Psoas muscle (tissue), 8 donors: ENCODE results near the gene MPPED1. TPM values are rescaled to one million over a fixed set of nuclear protein-coding genes. Genes with fewer than 3 reads are reported as not detected.

Experiments
- ATAC-seq, 4 donors: fragments of 200-7000 bp; cut with Tn5 transposase; one replicate each; pipeline ENCODE4 v1.9.1; 2020; ENCODE audit warnings: moderate library complexity in 3 of 4, mild to moderate bottlenecking in 2 of 4
- DNase-seq, 2 donors: peaks; one replicate each; pipeline ENCODE4 v3.0.0-alpha.2; 2020
- H3K27ac ChIP-seq: fragments of 200-600 bp; one replicate; pipeline ENCODE4 v1.8.0; 2022
- H3K27me3 ChIP-seq, 3 donors: fragments of 200-600 bp in 1 of 3; one replicate each; pipeline versions ENCODE4 v1.6.1 to v1.8.0; 2013 to 2022; ENCODE audit warnings: low read length in 2 of 3, mild to moderate bottlenecking in 2 of 3, moderate library complexity in 1 of 3; ENCODE audit not compliant: insufficient read depth in 3 of 3
- H3K36me3 ChIP-seq, 2 donors: fragments of 200-600 bp in 1 of 2; one replicate each; pipeline versions ENCODE4 v1.6.1 to v1.8.0; 2013 to 2022; ENCODE audit warnings: low read depth in 1 of 2, mild to moderate bottlenecking in 1 of 2, moderate library complexity in 1 of 2; ENCODE audit not compliant: insufficient read depth in 1 of 2
- H3K4me1 ChIP-seq: fragments of 200-600 bp; one replicate; pipeline ENCODE4 v1.8.0; 2022
- H3K4me3 ChIP-seq: fragments of 200-600 bp; one replicate; pipeline ENCODE4 v1.8.0; 2022; ENCODE audit warnings: mild to moderate bottlenecking
- H3K9me3 ChIP-seq: fragments of 200-600 bp; one replicate; pipeline ENCODE4 v1.8.0; 2022
- WGBS, 3 donors: extraction: QIAGEN DNeasy Blood & Tissue Kit; methylation state at CpG; one replicate each; pipeline versions ENCODE4 v1.1.6 to v1.1.7; 2013; 5-methylcytosine and 5-hydroxymethylcytosine counted together
- intact Hi-C, 2 donors: fragments of 100-400 bp; cut with DNase I; formaldehyde crosslinking; loops; one replicate each; pipeline versions ENCODE4 v1.11.0 to v1.14.2; 2022
- polyA plus RNA-seq, 3 donors: library from polyadenylated mRNA; stranded (reverse); fragments of 200-250 nt; gene quantifications; one replicate each; pipeline ENCODE4 v1.2.3, GENCODE V29; 2013
- total RNA-seq, 4 donors: library from RNA; stranded (reverse); fragmentation: NEBNext Ultra II Directional in 2 of 4; extraction: Animal tissue kit (Norgen Biotek cat#: 25700) in 2 of 4; gene quantifications; one replicate each; pipeline versions ENCODE4 v1.2.1 to v1.2.4, GENCODE V29; 2021 to 2023
- TF ChIP-seq, protein P1 (sequence below): fragments of 200-600 bp; IDR thresholded peaks from one replicate; pipeline ENCODE4 v1.8.0; 2022; ENCODE audit warnings: antibody characterized with exemption
- donor health status: healthy with polysubstance abuse.
- donor health status: DM: no; HTN: no; CAD: no; lungs with moderate emphysema.
- donor health status: Bipolar disorder and iron deficiency.
- donor health status: healthy.
- donor health status: DM: yes; HTN: yes; CAD: no.
- donor health status: DM: no; HTN: no; CAD: no.
- donor health status: DM: no; HTN: no; CAD: no.
- donor health status: DM: yes; HTN: yes; CAD: no.

The MPPED1 gene
- total and polyA plus RNA-seq, 7 donors = 0.04 to 0.10 TPM; not detected in 5

DNA sequence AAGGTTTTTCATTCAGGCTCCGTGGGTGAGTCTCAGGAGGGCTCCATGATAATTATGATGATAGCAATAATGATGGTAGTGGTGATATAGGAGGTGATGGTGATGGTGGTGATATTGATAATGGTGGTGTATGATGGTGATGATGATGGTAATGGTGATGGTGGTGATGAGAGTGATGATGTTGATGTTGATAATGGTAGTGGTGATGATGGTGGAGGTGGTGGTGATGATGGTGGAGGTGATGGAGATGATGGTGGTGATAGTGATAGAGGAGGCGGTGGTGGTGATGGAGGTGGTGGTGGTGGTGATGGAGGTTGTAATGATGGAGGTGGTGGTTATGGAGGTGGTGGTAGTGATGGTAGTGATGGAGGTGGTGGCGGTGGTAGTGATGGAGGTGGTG, 79.4 kb downstream of the MPPED1 start:
- intact Hi-C loops = no loop called here
- H3K4me1 ChIP-seq = no peaks in the 10 kb centered on the region
- no peak overlapping the region for H3K27ac ChIP-seq
- no peak for DNase-seq
- TF ChIP-seq, protein P1, sequence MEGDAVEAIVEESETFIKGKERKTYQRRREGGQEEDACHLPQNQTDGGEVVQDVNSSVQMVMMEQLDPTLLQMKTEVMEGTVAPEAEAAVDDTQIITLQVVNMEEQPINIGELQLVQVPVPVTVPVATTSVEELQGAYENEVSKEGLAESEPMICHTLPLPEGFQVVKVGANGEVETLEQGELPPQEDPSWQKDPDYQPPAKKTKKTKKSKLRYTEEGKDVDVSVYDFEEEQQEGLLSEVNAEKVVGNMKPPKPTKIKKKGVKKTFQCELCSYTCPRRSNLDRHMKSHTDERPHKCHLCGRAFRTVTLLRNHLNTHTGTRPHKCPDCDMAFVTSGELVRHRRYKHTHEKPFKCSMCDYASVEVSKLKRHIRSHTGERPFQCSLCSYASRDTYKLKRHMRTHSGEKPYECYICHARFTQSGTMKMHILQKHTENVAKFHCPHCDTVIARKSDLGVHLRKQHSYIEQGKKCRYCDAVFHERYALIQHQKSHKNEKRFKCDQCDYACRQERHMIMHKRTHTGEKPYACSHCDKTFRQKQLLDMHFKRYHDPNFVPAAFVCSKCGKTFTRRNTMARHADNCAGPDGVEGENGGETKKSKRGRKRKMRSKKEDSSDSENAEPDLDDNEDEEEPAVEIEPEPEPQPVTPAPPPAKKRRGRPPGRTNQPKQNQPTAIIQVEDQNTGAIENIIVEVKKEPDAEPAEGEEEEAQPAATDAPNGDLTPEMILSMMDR = no peak
- 53 to 57% (median 55%) methylated on average over 3 of the region's 3 CpGs for WGBS, 3 donors
- H3K36me3 ChIP-seq = no peaks in the 10 kb centered on the region
- ATAC-seq = no peak
- H3K4me3 ChIP-seq = no peak overlapping the region
- H3K27me3 ChIP-seq = peaks cover 0 to 25% (median 0%) of the 10 kb centered on the region in 3 donors
- no peaks in the 10 kb centered on the region for H3K9me3 ChIP-seq

DNA sequence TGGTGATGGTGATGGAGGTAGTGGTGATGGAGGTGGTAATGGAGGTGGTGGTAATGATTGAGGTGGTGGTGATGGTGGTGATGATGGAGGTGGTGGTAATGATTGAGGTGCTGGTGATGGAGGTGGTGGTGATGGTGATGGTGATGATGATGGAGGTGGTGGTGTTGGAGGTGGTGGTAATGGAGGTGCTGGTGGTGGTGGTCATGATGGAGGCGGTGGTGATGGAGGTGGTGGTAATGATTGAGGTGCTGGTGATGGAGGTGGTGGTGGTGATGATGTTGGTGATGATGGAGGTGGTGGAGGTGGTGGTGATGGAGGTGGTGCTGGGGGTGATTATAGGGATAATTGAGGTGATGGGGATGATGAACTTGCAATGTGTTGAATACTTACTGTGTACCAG, 79.9 kb downstream of the MPPED1 start:
- 95 to 100% (median 97%) methylated on average over 1 of the region's 1 CpG for WGBS, 3 donors
- DNase-seq (no peak), ATAC-seq (no peak)
- Histone ChIP-seq H3K4me1 (no peaks in the 10 kb centered on the region), H3K9me3 (no peaks in the 10 kb centered on the region), H3K36me3 (no peaks in the 10 kb centered on the region), H3K27ac (no peak overlapping the region), H3K27me3 (peaks cover 0 to 20% (median 0%) of the 10 kb centered on the region in 3 donors), H3K4me3 (no peak overlapping the region)
- TF ChIP-seq, protein P1 = no peak
- intact Hi-C loops = no loop called here

DNA sequence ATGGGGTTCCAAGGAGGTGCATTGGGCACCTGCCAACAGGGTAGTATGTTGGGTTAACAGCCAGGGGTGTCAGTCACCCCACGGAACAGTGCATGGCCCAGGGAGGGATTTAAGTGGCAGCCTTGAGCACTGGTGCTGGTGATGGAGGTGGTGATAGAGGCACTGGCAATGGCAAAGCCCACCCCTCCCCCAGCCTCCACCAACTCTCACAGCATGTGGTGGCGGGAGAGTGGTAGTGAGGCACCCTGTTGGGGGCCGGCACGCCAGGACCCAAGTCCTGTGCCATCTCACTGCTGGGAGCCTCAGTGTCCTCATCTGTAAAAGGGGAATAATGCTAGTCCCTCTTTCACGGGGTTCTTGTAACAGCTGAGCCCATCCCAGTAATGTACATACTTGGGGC, 81.5 kb downstream of the MPPED1 start:
- Histone ChIP-seq H3K36me3 (no peaks in the 10 kb centered on the region), H3K9me3 (no peaks in the 10 kb centered on the region), H3K4me1 (no peaks in the 10 kb centered on the region), H3K27ac (no peak overlapping the region), H3K4me3 (no peak overlapping the region), H3K27me3 (peaks cover 0 to 12% (median 0%) of the 10 kb centered on the region in 3 donors)
- ATAC-seq (no peak), DNase-seq (no peak)
- intact Hi-C loops = no loop called here
- 77 to 81% (median 81%) methylated on average over 5 of the region's 5 CpGs for WGBS, 3 donors
- TF ChIP-seq, protein P1 = no peak

DNA sequence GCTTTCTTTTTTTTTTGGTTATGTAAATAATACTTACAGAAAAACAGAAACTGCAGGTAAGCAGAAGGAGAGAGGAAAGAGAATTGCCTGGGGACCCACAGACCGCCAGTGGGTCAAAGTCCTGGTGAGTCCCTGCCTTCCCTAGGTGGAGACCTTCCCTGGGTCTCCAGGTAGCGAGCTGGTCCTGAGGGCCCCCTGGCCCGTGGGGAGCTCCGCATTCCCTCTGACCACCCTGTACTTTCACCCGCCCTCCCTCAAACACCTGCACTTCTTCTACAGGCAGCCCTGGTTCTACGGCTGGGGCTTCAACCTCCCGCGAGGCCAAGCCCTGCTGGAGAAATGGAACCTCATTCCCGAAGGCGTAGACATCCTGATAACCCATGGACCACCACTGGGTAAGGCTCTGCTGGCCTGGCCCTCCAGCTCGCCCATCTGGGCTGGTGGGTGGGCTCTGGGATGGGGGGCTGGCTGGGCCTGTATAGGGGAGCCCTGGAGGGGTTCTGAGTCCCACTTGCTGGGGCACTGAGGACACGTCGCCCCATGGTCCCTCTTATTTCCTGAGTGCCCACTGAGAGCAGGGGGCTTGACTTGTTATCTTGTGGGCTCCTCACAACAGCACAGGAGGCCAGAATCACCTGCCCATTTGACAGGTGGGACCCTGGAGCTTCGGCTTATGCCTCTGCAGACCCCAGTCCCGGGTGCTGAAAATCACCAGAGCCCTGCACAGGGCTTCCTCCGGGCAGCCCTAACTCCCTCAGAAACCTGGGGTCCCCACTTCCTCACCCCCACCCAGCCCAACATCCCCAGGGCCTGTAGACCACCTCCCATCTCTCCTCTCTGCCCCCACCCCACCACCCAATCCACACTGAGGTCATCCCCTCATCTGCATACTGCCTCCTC, 86.4 kb downstream of the MPPED1 start:
- DNase-seq = no peak
- 88 to 90% (median 89%) methylated on average over 15 to 16 of the region's 16 CpGs for WGBS, 3 donors
- TF ChIP-seq, protein P1 = no peak
- Histone ChIP-seq H3K4me1 (no peaks in the 10 kb centered on the region), H3K9me3 (no peaks in the 10 kb centered on the region), H3K4me3 (no peak overlapping the region), H3K27ac (no peak overlapping the region), H3K27me3 (peaks cover 0 to 7% (median 2%) of the 10 kb centered on the region in 3 donors), H3K36me3 (no peaks in the 10 kb centered on the region)
- intact Hi-C loops = no loop called here
- no peak for ATAC-seq
